Right lobe of liver (tissue), 6 donors: ENCODE measurements around the gene HK1. TPM values are rescaled to one million over a fixed set of nuclear protein-coding genes. Genes with fewer than 3 reads are reported as not detected.
A peak's percentile ranks its signal among the peaks of the same experiment; 100 is the strongest.

Experiments used
- ATAC-seq, 4 donors: fragments of 200-7000 bp; cut with Tn5 transposase; one replicate each; pipeline ENCODE4 v1.9.1; 2020; ENCODE audit warnings: mild to moderate bottlenecking in 4 of 4, moderate library complexity in 4 of 4
- DNase-seq, 3 donors: peaks; one replicate each; pipeline ENCODE4 v3.0.0-alpha.2; 2020
- H3K27ac ChIP-seq, 3 donors: fragments of 200-600 bp; one replicate each; pipeline ENCODE4 v1.8.0; 2022
- H3K27me3 ChIP-seq, 2 donors: fragments of 200-600 bp; one replicate each; pipeline ENCODE4 v1.8.0; 2022
- H3K36me3 ChIP-seq, 4 donors: fragments of 200-600 bp; sonication (generic) in 1 of 4; one replicate each; pipeline versions ENCODE4 v1.5.1 to v1.8.0; 2017 to 2022; ENCODE audit warnings: control low read depth in 1 of 4
- H3K4me1 ChIP-seq, 4 donors: fragments of 200-600 bp; sonication (generic) in 1 of 4; one replicate each; pipeline versions ENCODE4 v1.5.1 to v1.8.0; 2017 to 2022; ENCODE audit warnings: control low read depth in 1 of 4
- H3K4me3 ChIP-seq, 3 donors: fragments of 200-600 bp; one replicate each; pipeline ENCODE4 v1.8.0; 2022
- H3K9me3 ChIP-seq, 4 donors: fragments of 200-600 bp; sonication (generic) in 1 of 4; one replicate each; pipeline versions ENCODE4 v1.5.1 to v1.8.0; 2017 to 2022; ENCODE audit warnings: control low read depth in 1 of 4
- CTCF ChIP-seq, 4 donors: fragments of 200-600 bp in 3 of 4; fragments of 450-650 bp in 1 of 4; IDR thresholded peaks; one replicate each; pipeline versions ENCODE4 v1.5.1 to v1.8.0; 2016 to 2022; ENCODE audit warnings: antibody characterized with exemption in 4 of 4, mild to moderate bottlenecking in 2 of 4
- POLR2A ChIP-seq: fragments of 450-650 bp; IDR thresholded peaks from one replicate; pipeline ENCODE4 v1.6.1; 2017; ENCODE audit warnings: antibody characterized with exemption, mild to moderate bottlenecking
- whole genome bisulfite sequencing: methylation state at CpG from one replicate; pipeline ENCODE4 v1.1.6; 2018; ENCODE audit warnings: low coverage, low lambda C conversion rate; ENCODE audit not compliant: insufficient coverage; ENCODE audit errors: missing lambda C conversion rate; 5-methylcytosine and 5-hydroxymethylcytosine counted together
- intact Hi-C, 2 donors: fragments of 100-400 bp; cut with DNase I; formaldehyde crosslinking; loops; one replicate each; pipeline versions ENCODE4 v1.11.2 to v1.14.1; 2022
- total RNA-seq, 6 experiments: library from RNA; depleted of rRNA in 2 of 6; stranded (reverse); fragments of >200 nt in 2 of 6; fragmentation: NEBNext Ultra II Directional in 3 of 6; extraction: Animal tissue kit (Norgen Biotek cat#: 25700) in 3 of 6; gene quantifications; one replicate each; pipeline versions ENCODE4 v1.1.0 to v1.2.4, GENCODE V29; 2016 to 2023
- donor health status: DM: no; HTN: yes; CAD: no.
- donor health status: DM: no; HTN: no; CAD: no.
- donor health status: DM: no; HTN: no; CAD: no.
- donor health status: DM: no; HTN: yes; CAD: no.
- donor health status: DM: no; HTN: yes; CAD: no.

Gene HK1
- total RNA-seq, 6 experiments from 2014 or later = 4.2 to 28.0 (median 7.2) TPM

DNA sequence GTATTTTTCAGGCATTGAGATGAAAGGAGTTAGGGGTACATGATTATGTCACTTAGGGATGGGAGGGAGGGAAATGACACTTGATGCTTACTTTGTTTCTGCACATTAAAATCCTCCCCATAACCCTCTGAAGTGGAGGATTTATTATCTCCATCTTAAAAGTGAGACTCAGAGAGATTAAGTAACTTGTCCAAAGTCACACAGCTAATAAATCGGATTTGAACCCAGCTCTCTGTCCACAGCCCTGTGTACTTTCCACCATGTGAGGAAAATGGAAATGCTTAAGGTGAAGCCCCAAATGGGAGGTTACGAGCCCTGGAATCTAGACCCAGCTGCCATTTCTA lies 58.6 kb downstream of the HK1 start:
- Histone ChIP-seq H3K27ac (peak overlapping the region in 2 of 3 donors; percentile 9 to 25), H3K36me3 (no peaks in the 10 kb centered on the region), H3K4me1 (peaks cover 0 to 10% (median 2%) of the 10 kb centered on the region in 4 donors), H3K4me3 (no peak overlapping the region), H3K9me3 (no peaks in the 10 kb centered on the region), H3K27me3 (no peaks in the 10 kb centered on the region)
- intact Hi-C loops = no loop called here
- ATAC-seq (no peak), DNase-seq (no peak)
- 82% methylated on average over 2 of the region's 2 CpGs for WGBS
- TF ChIP-seq CTCF (IDR thresholded peaks at IDR 0.05) (no peak), POLR2A (no peak)

- no peak for DNase-seq
- no peaks in the 10 kb centered on the region for H3K27me3 ChIP-seq
These were observed 59.2 kb downstream of the HK1 start for GRCh38 chr10:69337296-69338132.

GRCh38 chr10:69338133-69338456 lies 59.8 kb downstream of the HK1 start:
- Histone ChIP-seq H3K36me3 (no peaks in the 10 kb centered on the region), H3K27me3 (no peaks in the 10 kb centered on the region), H3K27ac (peak overlapping the region in 1 of 3 donors; percentile 22), H3K9me3 (no peaks in the 10 kb centered on the region), H3K4me1 (peaks cover 0 to 10% (median 2%) of the 10 kb centered on the region in 4 donors), H3K4me3 (no peak overlapping the region)
- no peak for DNase-seq
- intact Hi-C loops = no loop called here
- ATAC-seq = peak in 1 of 4 donors; percentile 5
- TF ChIP-seq POLR2A = no peak
- no peak for TF ChIP-seq CTCF (IDR thresholded peaks at IDR 0.05)
- 33% methylated on average over 1 of the region's 8 CpGs for WGBS

More at GRCh38 chr10:69337296-69338132, 59.2 kb downstream of the HK1 start:
- Histone ChIP-seq H3K36me3 (no peaks in the 10 kb centered on the region), H3K27ac (peak overlapping the region in 2 of 3 donors; percentile 9 to 25), H3K4me3 (no peak overlapping the region), H3K4me1 (peaks cover 0 to 10% (median 2%) of the 10 kb centered on the region in 4 donors), H3K9me3 (no peaks in the 10 kb centered on the region)
- intact Hi-C loops = no loop called here
- ATAC-seq = peak; percentile 8 to 51 (median 34)
- WGBS = 46% methylated on average over 6 of the region's 16 CpGs
- no peak for TF ChIP-seq POLR2A
- no peak for TF ChIP-seq CTCF (IDR thresholded peaks at IDR 0.05)

- intact Hi-C loops = no loop called here
- no peak for TF ChIP-seq POLR2A
- no peak for TF ChIP-seq CTCF (IDR thresholded peaks at IDR 0.05)
- H3K27ac ChIP-seq = peak overlapping the region in 1 of 3 donors; percentile 22
- DNase-seq (no peak), ATAC-seq (no peak)
- no peaks in the 10 kb centered on the region for H3K27me3 ChIP-seq
- 77% methylated on average over 6 of the region's 9 CpGs for WGBS
- no peaks in the 10 kb centered on the region for H3K36me3 ChIP-seq
- H3K4me1 ChIP-seq = peaks cover 0 to 10% (median 2%) of the 10 kb centered on the region in 4 donors
- no peaks in the 10 kb centered on the region for H3K9me3 ChIP-seq
- H3K4me3 ChIP-seq = no peak overlapping the region
These were observed 60.5 kb downstream of the HK1 start for GRCh38 chr10:69338547-69339450.
